Liver (tissue), 9 donors: ENCODE data around the gene TFDP1. TPM values are rescaled to one million over a fixed set of nuclear protein-coding genes. Genes with fewer than 3 reads are reported as not detected.

Experiments
- DNase-seq: peaks from one replicate; pipeline ENCODE4 v3.0.0-alpha.2; 2017; ENCODE audit warnings: low spot score
- H3K27ac ChIP-seq, 2 donors: one replicate each; pipeline ENCODE4 v1.7.0; 2013; ENCODE audit warnings: inconsistent platforms in 2 of 2, low read length in 2 of 2, control low read depth in 1 of 2, low read depth in 1 of 2, mild to moderate bottlenecking in 1 of 2
- H3K27me3 ChIP-seq, 4 donors: one replicate each; pipeline versions ENCODE4 v1.6.1 to v1.7.0; 2013; ENCODE audit warnings: low read length in 3 of 4, inconsistent platforms in 1 of 4, mild to moderate bottlenecking in 1 of 4, moderate library complexity in 1 of 4; ENCODE audit not compliant: control insufficient read depth in 4 of 4, insufficient read depth in 4 of 4
- H3K36me3 ChIP-seq, 4 donors: one replicate each; pipeline versions ENCODE4 v1.6.1 to v1.7.0; 2013; ENCODE audit warnings: low read length in 3 of 4, mild to moderate bottlenecking in 3 of 4, low read depth in 1 of 4, moderate library complexity in 1 of 4; ENCODE audit not compliant: control insufficient read depth in 4 of 4, insufficient read depth in 3 of 4
- H3K4me1 ChIP-seq, 4 donors: one replicate each; pipeline versions ENCODE4 v1.6.1 to v1.7.0; 2013; ENCODE audit warnings: low read length in 3 of 4, mild to moderate bottlenecking in 3 of 4, moderate library complexity in 1 of 4; ENCODE audit not compliant: control insufficient read depth in 4 of 4, insufficient read depth in 4 of 4
- H3K4me3 ChIP-seq, 3 donors: one replicate each; pipeline versions ENCODE4 v1.6.1 to v1.7.0; 2013; ENCODE audit warnings: low read length in 3 of 3, control low read depth in 1 of 3, low read depth in 1 of 3, mild to moderate bottlenecking in 1 of 3
- H3K9ac ChIP-seq, 2 donors: one replicate each; pipeline ENCODE4 v1.7.0; 2013; ENCODE audit warnings: low read length in 2 of 2, mild to moderate bottlenecking in 2 of 2, moderate library complexity in 2 of 2, control low read depth in 1 of 2, low read depth in 1 of 2
- H3K9me3 ChIP-seq, 4 donors: one replicate each; pipeline versions ENCODE4 v1.6.1 to v1.7.0; 2013; ENCODE audit warnings: low read length in 3 of 4; ENCODE audit not compliant: control insufficient read depth in 4 of 4
- EGR1 ChIP-seq, 2 donors: IDR thresholded peaks; 2 replicates each; pipeline ENCODE4 v1.6.1; 2016 to 2018; ENCODE audit warnings: antibody characterized with exemption in 2 of 2, low read depth in 2 of 2
- FOXA1 ChIP-seq: IDR thresholded peaks from 2 replicates; pipeline ENCODE4 v1.6.1; 2016; ENCODE audit warnings: antibody characterized with exemption
- FOXA2 ChIP-seq: IDR thresholded peaks from 2 replicates; pipeline ENCODE4 v1.6.1; 2016; ENCODE audit warnings: antibody characterized with exemption
- GABPA ChIP-seq, 2 donors: IDR thresholded peaks in 1 of 2; conservative IDR thresholded peaks in 1 of 2; 2 replicates each; pipeline ENCODE4 v1.6.1; 2016; ENCODE audit warnings: antibody characterized with exemption in 2 of 2, mild to moderate bottlenecking in 1 of 2, moderate library complexity in 1 of 2
- HNF4A ChIP-seq, 2 donors: conservative IDR thresholded peaks; 2 replicates each; pipeline ENCODE4 v1.6.1; 2016; ENCODE audit warnings: antibody characterized with exemption in 2 of 2, mild to moderate bottlenecking in 2 of 2
- HNF4G ChIP-seq: IDR thresholded peaks from 2 replicates; pipeline ENCODE4 v1.6.1; 2016; ENCODE audit warnings: antibody characterized with exemption
- JUND ChIP-seq, 2 donors: IDR thresholded peaks; 2 replicates each; pipeline ENCODE4 v1.6.1; 2016; ENCODE audit warnings: antibody characterized with exemption in 2 of 2
- NR2F2 ChIP-seq: IDR thresholded peaks from 2 replicates; pipeline ENCODE4 v1.6.1; 2016; ENCODE audit warnings: antibody characterized with exemption
- RAD21 ChIP-seq, 2 donors: IDR thresholded peaks; 2 replicates each; pipeline ENCODE4 v1.6.1; 2016; ENCODE audit warnings: antibody characterized with exemption in 2 of 2, mild to moderate bottlenecking in 2 of 2
- RXRA ChIP-seq, 2 donors: IDR thresholded peaks; 2 replicates each; pipeline ENCODE4 v1.6.1; 2017 to 2018; ENCODE audit warnings: antibody characterized with exemption in 2 of 2, mild to moderate bottlenecking in 1 of 2
- SP1 ChIP-seq: IDR thresholded peaks from 2 replicates; pipeline ENCODE4 v1.6.1; 2018; ENCODE audit warnings: antibody characterized with exemption, mild to moderate bottlenecking
- TAF1 ChIP-seq: conservative IDR thresholded peaks from 2 replicates; pipeline ENCODE4 v1.6.1; 2016; ENCODE audit warnings: antibody characterized with exemption, mild to moderate bottlenecking
- YY1 ChIP-seq: IDR thresholded peaks from 2 replicates; pipeline ENCODE4 v1.6.1; 2016; ENCODE audit warnings: antibody characterized with exemption, mild to moderate bottlenecking
- WGBS: extraction: QIAGEN DNeasy Blood & Tissue Kit; methylation state at CpG from one replicate; pipeline ENCODE4 v1.1.7; 2013; 5-methylcytosine and 5-hydroxymethylcytosine counted together
- polyA plus RNA-seq, 2 donors: library from polyadenylated mRNA; stranded (reverse) in 1 of 2; unstranded in 1 of 2; fragments of 200-250 nt in 1 of 2; fragments of >200 nt in 1 of 2; fragmentation: Nextera tagmentation in 1 of 2; extraction: Ambion mirVana in 1 of 2; gene quantifications; one replicate each; pipeline versions ENCODE4 v1.2.1 to v1.2.3, GENCODE V29; 2013 to 2015
- total RNA-seq, 2 donors: library from RNA; depleted of rRNA; stranded (reverse); fragments of >200 nt; gene quantifications; one replicate each; pipeline ENCODE4 v1.2.3, GENCODE V29; 2014
- TF ChIP-seq, protein P1 (sequence below): IDR thresholded peaks from 2 replicates; pipeline ENCODE4 v1.6.1; 2016; ENCODE audit warnings: antibody characterized with exemption
- TF ChIP-seq, protein P2 (sequence below): IDR thresholded peaks from 2 replicates; pipeline ENCODE4 v1.6.1; 2016; ENCODE audit warnings: antibody characterized with exemption
- TF ChIP-seq, protein P3 (sequence below): IDR thresholded peaks from 2 replicates; pipeline ENCODE4 v1.6.1; 2016; ENCODE audit warnings: antibody characterized with exemption
- TF ChIP-seq, protein P4 (sequence below): IDR thresholded peaks from 2 replicates; pipeline ENCODE4 v1.6.1; 2016; ENCODE audit warnings: antibody characterized with exemption, mild to moderate bottlenecking
- TF ChIP-seq, protein P5 (sequence below): fragments of 150-350 bp; IDR thresholded peaks from 2 replicates; pipeline ENCODE4 v1.5.1; 2017; ENCODE audit warnings: improper control_type of control experiment, low read depth, low read length; ENCODE audit not compliant: missing input control
- donor health status: healthy.
- donor health status: healthy.
- donor health status: healthy.
- donor health status: healthy.
- donor health status: healthy.

The TFDP1 gene
- total and polyA plus RNA-seq, 4 donors: 9.9 to 140 (median 17.8) TPM

DNA sequence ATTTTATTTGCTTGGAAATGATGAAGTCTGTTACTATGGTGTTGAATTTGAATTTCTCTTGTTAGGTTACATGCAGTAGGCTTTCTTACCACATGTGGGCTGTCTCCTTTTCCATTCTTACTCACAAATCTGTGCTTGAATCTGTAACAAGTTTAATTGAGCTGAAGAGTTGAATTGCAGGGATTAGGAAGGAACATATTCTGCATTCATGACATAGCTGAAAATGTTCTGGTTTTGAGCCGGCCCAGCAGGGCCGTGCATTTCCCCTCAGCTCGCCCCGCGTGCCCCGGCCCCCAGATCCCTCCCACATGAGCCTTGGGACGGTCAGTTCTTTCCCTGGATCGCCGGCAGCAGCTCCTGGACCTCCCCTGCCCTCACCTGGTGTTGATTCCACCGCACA, 28.1 kb downstream of the TFDP1 start:
- Histone ChIP-seq H3K4me3 (no peak overlapping the region), H3K36me3 (peaks cover 0 to 15% (median 12%) of the 10 kb centered on the region in 4 donors), H3K9me3 (no peaks in the 10 kb centered on the region), H3K9ac (no peak overlapping the region), H3K27me3 (no peaks in the 10 kb centered on the region), H3K4me1 (no peaks in the 10 kb centered on the region), H3K27ac (no peak overlapping the region)
- TF ChIP-seq, protein P1, sequence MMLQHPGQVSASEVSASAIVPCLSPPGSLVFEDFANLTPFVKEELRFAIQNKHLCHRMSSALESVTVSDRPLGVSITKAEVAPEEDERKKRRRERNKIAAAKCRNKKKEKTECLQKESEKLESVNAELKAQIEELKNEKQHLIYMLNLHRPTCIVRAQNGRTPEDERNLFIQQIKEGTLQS: no peak
- WGBS: 97% methylated on average over 10 of the region's 10 CpGs
- no peak for DNase-seq

DNA sequence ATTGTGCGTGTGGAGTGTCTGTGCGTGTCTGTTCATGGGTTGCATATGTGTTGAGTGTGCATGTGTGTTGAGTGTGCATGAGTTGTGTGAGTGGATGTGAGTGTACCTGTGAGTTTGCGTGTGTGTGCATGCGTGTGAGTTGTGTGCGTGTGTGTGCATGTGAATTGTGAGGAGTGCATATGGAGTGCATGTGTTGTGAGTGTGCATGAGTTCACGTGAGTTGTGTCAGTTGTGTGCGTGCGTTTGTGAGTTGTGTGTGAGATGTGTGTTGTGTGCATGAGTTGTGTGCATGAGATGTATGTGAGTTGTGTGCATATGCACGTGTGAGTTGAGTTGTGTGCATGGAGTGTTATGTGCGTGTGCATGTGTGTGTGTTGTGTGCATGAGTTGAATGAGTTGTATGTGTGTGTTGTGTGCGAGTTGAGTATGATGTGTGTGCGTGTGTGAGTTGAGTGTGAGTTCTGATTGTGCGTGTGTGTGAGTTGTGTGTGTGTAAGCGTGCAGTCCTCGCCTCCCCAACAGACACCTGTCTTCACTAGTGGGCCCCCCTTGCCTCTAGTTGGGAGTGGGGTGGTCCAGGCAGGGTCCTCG, 29.3 kb downstream of the TFDP1 start:
- H3K27me3 ChIP-seq: no peaks in the 10 kb centered on the region
- H3K9ac ChIP-seq: no peak overlapping the region
- 94% methylated on average over 16 of the region's 16 CpGs for WGBS
- no peak overlapping the region for H3K4me3 ChIP-seq
- no peaks in the 10 kb centered on the region for H3K4me1 ChIP-seq
- peaks cover 0 to 15% (median 12%) of the 10 kb centered on the region in 4 donors for H3K36me3 ChIP-seq
- TF ChIP-seq, protein P2, sequence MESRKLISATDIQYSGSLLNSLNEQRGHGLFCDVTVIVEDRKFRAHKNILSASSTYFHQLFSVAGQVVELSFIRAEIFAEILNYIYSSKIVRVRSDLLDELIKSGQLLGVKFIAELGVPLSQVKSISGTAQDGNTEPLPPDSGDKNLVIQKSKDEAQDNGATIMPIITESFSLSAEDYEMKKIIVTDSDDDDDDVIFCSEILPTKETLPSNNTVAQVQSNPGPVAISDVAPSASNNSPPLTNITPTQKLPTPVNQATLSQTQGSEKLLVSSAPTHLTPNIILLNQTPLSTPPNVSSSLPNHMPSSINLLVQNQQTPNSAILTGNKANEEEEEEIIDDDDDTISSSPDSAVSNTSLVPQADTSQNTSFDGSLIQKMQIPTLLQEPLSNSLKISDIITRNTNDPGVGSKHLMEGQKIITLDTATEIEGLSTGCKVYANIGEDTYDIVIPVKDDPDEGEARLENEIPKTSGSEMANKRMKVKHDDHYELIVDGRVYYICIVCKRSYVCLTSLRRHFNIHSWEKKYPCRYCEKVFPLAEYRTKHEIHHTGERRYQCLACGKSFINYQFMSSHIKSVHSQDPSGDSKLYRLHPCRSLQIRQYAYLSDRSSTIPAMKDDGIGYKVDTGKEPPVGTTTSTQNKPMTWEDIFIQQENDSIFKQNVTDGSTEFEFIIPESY: no peak
- TF ChIP-seq FOXA1: no peak
- no peak for TF ChIP-seq RXRA (IDR thresholded peaks at IDR 0.05)
- TF ChIP-seq, protein P3, sequence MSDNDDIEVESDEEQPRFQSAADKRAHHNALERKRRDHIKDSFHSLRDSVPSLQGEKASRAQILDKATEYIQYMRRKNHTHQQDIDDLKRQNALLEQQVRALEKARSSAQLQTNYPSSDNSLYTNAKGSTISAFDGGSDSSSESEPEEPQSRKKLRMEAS: no peak
- no peak for TF ChIP-seq FOXA2
- TF ChIP-seq JUND (IDR thresholded peaks at IDR 0.05): no peak
- no peak for TF ChIP-seq NR2F2
- no peak for DNase-seq
- H3K9me3 ChIP-seq: no peaks in the 10 kb centered on the region
- H3K27ac ChIP-seq: no peak overlapping the region

DNA sequence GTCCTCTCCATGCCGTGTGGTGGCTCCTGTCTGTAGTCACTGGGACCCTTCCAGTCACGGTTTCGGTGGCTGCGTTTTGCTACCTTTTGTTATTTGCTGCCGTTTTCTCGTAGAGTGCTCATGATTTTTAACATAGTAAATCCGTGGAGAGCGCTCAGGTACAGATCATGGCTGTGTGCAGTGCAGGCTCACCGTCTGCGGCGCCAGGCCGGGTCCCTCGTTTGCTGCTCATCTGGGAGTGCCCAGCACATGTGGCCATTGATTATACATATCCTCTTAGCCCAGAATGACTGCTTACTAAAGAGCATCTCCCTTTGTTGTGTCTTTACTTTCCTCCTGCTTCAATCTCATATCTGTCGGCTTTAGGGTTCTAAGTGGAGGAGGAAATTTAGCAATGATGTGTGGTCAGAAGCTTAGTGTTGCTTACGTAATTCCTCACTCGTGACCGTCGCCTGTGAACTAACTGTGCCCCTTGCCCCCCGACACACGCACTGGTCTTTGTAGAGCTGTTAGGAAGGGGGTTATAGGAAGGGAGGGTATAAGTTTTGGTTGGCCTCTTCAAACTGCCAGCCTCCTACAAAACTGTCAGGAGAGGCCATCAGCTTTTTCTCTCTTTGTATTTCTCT, 31.8 kb downstream of the TFDP1 start:
- Histone ChIP-seq H3K4me1 (no peaks in the 10 kb centered on the region), H3K27me3 (no peaks in the 10 kb centered on the region), H3K36me3 (peaks cover 0 to 12% (median 8%) of the 10 kb centered on the region in 4 donors), H3K4me3 (no peak overlapping the region), H3K9ac (no peak overlapping the region), H3K9me3 (no peaks in the 10 kb centered on the region), H3K27ac (peak overlapping the region in 1 of 2 donors; percentile 54)
- DNase-seq: no peak
- WGBS: 85% methylated on average over 20 of the region's 20 CpGs
- TF ChIP-seq SP1: no peak
- TF ChIP-seq, protein P1: no peak
- TF ChIP-seq HNF4G: no peak
- TF ChIP-seq JUND (IDR thresholded peaks at IDR 0.05): no peak
- no peak for TF ChIP-seq FOXA1
- TF ChIP-seq YY1: no peak
- TF ChIP-seq GABPA (IDR thresholded peaks at IDR 0.05 in 1 of 2, conservative IDR thresholded peaks at IDR 0.05 in 1 of 2): no peak
- TF ChIP-seq EGR1 (IDR thresholded peaks at IDR 0.05; ENCODE audit: low read depth in 2 of 2): no peak
- TF ChIP-seq, protein P3: no peak
- TF ChIP-seq, protein P4, sequence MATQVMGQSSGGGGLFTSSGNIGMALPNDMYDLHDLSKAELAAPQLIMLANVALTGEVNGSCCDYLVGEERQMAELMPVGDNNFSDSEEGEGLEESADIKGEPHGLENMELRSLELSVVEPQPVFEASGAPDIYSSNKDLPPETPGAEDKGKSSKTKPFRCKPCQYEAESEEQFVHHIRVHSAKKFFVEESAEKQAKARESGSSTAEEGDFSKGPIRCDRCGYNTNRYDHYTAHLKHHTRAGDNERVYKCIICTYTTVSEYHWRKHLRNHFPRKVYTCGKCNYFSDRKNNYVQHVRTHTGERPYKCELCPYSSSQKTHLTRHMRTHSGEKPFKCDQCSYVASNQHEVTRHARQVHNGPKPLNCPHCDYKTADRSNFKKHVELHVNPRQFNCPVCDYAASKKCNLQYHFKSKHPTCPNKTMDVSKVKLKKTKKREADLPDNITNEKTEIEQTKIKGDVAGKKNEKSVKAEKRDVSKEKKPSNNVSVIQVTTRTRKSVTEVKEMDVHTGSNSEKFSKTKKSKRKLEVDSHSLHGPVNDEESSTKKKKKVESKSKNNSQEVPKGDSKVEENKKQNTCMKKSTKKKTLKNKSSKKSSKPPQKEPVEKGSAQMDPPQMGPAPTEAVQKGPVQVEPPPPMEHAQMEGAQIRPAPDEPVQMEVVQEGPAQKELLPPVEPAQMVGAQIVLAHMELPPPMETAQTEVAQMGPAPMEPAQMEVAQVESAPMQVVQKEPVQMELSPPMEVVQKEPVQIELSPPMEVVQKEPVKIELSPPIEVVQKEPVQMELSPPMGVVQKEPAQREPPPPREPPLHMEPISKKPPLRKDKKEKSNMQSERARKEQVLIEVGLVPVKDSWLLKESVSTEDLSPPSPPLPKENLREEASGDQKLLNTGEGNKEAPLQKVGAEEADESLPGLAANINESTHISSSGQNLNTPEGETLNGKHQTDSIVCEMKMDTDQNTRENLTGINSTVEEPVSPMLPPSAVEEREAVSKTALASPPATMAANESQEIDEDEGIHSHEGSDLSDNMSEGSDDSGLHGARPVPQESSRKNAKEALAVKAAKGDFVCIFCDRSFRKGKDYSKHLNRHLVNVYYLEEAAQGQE: no peak
- TF ChIP-seq TAF1: no peak
- no peak for TF ChIP-seq FOXA2
- TF ChIP-seq NR2F2: no peak
- TF ChIP-seq HNF4A (conservative IDR thresholded peaks at IDR 0.05): no peak
- TF ChIP-seq RAD21 (IDR thresholded peaks at IDR 0.05): no peak
- TF ChIP-seq, protein P5, sequence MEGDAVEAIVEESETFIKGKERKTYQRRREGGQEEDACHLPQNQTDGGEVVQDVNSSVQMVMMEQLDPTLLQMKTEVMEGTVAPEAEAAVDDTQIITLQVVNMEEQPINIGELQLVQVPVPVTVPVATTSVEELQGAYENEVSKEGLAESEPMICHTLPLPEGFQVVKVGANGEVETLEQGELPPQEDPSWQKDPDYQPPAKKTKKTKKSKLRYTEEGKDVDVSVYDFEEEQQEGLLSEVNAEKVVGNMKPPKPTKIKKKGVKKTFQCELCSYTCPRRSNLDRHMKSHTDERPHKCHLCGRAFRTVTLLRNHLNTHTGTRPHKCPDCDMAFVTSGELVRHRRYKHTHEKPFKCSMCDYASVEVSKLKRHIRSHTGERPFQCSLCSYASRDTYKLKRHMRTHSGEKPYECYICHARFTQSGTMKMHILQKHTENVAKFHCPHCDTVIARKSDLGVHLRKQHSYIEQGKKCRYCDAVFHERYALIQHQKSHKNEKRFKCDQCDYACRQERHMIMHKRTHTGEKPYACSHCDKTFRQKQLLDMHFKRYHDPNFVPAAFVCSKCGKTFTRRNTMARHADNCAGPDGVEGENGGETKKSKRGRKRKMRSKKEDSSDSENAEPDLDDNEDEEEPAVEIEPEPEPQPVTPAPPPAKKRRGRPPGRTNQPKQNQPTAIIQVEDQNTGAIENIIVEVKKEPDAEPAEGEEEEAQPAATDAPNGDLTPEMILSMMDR: no peak
- no peak for TF ChIP-seq RXRA (IDR thresholded peaks at IDR 0.05)
